Measurements from ENCODE around the gene PDE4B.

- TF ChIP-seq CTCF (IDR thresholded peaks at IDR 0.05), result no peak
- no peak for TF ChIP-seq POLR2A (IDR thresholded peaks at IDR 0.05)
Measured at GRCh38 chr1:66370462-66370971, 577.8 kb downstream of the PDE4B start.
